COLO668 (cell line): ENCODE data around the gene TAS2R46.
"Not testable (repeated sequence)": the region's sequence is repeated elsewhere in the genome, so short reads cannot be mapped to it uniquely, and the experiment has no call there.

Experiments
- DNase-seq: peaks from one replicate; lab custom pipeline; 2025; ENCODE audit not compliant: unreplicated experiment; lab: John Stamatoyannopoulos, UW

TAS2R46 gene

GRCh38 chr12:11062194-11062593 lies at the start of gene TAS2R46:
Gene TAS2R46, minus strand, starts transcription at chr12:11062294. Its CDS starts 0 bp downstream, at chr12:11062294.
- not testable (repeated sequence) for DNase-seq

GRCh38 chr12:11111213-11111612 lies 49.1 kb upstream of the TAS2R46 start:
- not testable (repeated sequence) for DNase-seq

GRCh38 chr12:11108862-11109261 lies 46.8 kb upstream of the TAS2R46 start:
- no peak for DNase-seq

- no peak for DNase-seq
Measured at GRCh38 chr12:11107719-11108118, 45.6 kb upstream of the TAS2R46 start.

GRCh38 chr12:11106288-11106687 lies 44.2 kb upstream of the TAS2R46 start:
- no peak for DNase-seq

GRCh38 chr12:11105546-11105945 lies 43.5 kb upstream of the TAS2R46 start:
- no peak for DNase-seq

- DNase-seq: not testable (repeated sequence)
Measured at GRCh38 chr12:11094910-11095309, 32.8 kb upstream of the TAS2R46 start.

GRCh38 chr12:11092128-11092527 lies 30.0 kb upstream of the TAS2R46 start, which contains the start of gene TAS2R43:
Gene TAS2R43, minus strand, starts transcription at chr12:11092313. Its CDS starts 84 bp downstream, at chr12:11092229.
- DNase-seq: no peak

GRCh38 chr12:11089246-11089645 lies 27.2 kb upstream of the TAS2R46 start:
- DNase-seq: no peak

- DNase-seq: no peak
Measured at GRCh38 chr12:11085419-11085818, 23.3 kb upstream of the TAS2R46 start.

- DNase-seq: no peak
Measured at GRCh38 chr12:11081987-11082386, 19.9 kb upstream of the TAS2R46 start.

GRCh38 chr12:11078246-11078645 lies 16.2 kb upstream of the TAS2R46 start:
- DNase-seq: no peak

GRCh38 chr12:11075642-11076041 lies 13.5 kb upstream of the TAS2R46 start:
- no peak for DNase-seq

- DNase-seq: no peak
Measured at GRCh38 chr12:11071414-11071813, 9.3 kb upstream of the TAS2R46 start.

GRCh38 chr12:11070999-11071398 lies 8.9 kb upstream of the TAS2R46 start:
- no peak for DNase-seq

GRCh38 chr12:11069854-11070365 lies 7.8 kb upstream of the TAS2R46 start:
- no peak for DNase-seq

- no peak for DNase-seq
Measured at GRCh38 chr12:11067514-11067913, 5.4 kb upstream of the TAS2R46 start.

GRCh38 chr12:11059784-11060183 lies 2.3 kb downstream of the TAS2R46 start:
- no peak for DNase-seq

GRCh38 chr12:11059041-11059440 lies 3.1 kb downstream of the TAS2R46 start:
- DNase-seq: no peak

GRCh38 chr12:11055306-11055705 lies 6.8 kb downstream of the TAS2R46 start:
- no peak for DNase-seq

- not testable (repeated sequence) for DNase-seq
Measured at GRCh38 chr12:11049806-11050531, 12.1 kb downstream of the TAS2R46 start.

GRCh38 chr12:11041366-11041765 lies 20.7 kb downstream of the TAS2R46 start:
- DNase-seq: not testable (repeated sequence)

GRCh38 chr12:11040162-11040561 lies 21.9 kb downstream of the TAS2R46 start:
- DNase-seq: no peak
